NCI-H2107 (cell line): ENCODE results near the gene ANKRD18A.

Source experiments
- DNase-seq: peaks from one replicate; lab custom pipeline; 2025; lab: John Stamatoyannopoulos, UW

Gene ANKRD18A

GRCh38 chr9:38529317-38529716, 91.1 kb downstream of the ANKRD18A start:
- no peak for DNase-seq

GRCh38 chr9:38527503-38527902, 92.9 kb downstream of the ANKRD18A start:
- DNase-seq, result no peak

GRCh38 chr9:38526591-38526990, 93.8 kb downstream of the ANKRD18A start:
- DNase-seq, result no peak

- no peak for DNase-seq
These were observed 97.3 kb downstream of the ANKRD18A start for GRCh38 chr9:38523121-38523520.

- no peak for DNase-seq
These were observed 98.6 kb downstream of the ANKRD18A start for GRCh38 chr9:38521762-38522161.
